HEK293 (cell line): Measurements from ENCODE around the gene GNPTG.

Experiments
- CTCF ChIA-PET: fragments of 350-600 bp; formaldehyde crosslinking; extraction: SDS; loops from one replicate; lab custom pipeline; 2021; ENCODE audit warnings: antibody characterized with exemption; lab: Yijun Ruan, JAX
- POLR2A ChIA-PET: fragments of 300-600 bp; formaldehyde crosslinking; extraction: SDS; loops from one replicate; lab custom pipeline; 2020; ENCODE audit warnings: antibody characterized with exemption, inconsistent platforms; lab: Yijun Ruan, JAX
- H3K27ac ChIP-seq: fragments of 200-500 bp; sonication (Bioruptor generic); 2 replicates; pipeline ENCODE4 v1.5.1; 2014; ENCODE audit warnings: low read depth, low read length, control low read depth, inconsistent platforms; ENCODE audit errors: extremely low read depth
- H3K36me3 ChIP-seq, 2 experiments: fragments of 200-500 bp in 1 of 2; sonication (Bioruptor generic) in 1 of 2; 1 replicate in 1 of 2; 2 replicates in 1 of 2; pipeline ENCODE4 v1.5.1; 2014 to 2017; ENCODE audit warnings: inconsistent platforms in 2 of 2, low read length in 2 of 2; ENCODE audit not compliant: control insufficient read depth in 2 of 2, insufficient read depth in 1 of 2
- H3K4me1 ChIP-seq: fragments of 200-500 bp; sonication (Bioruptor generic); 2 replicates; pipeline ENCODE4 v1.5.1; 2014; ENCODE audit warnings: mild to moderate bottlenecking, low read length, inconsistent platforms; ENCODE audit not compliant: control insufficient read depth, insufficient read depth
- H3K4me3 ChIP-seq: 2 replicates; pipeline ENCODE4 v1.5.1; 2011; ENCODE audit warnings: low read depth, mild to moderate bottlenecking, control low read depth, low read length, moderate library complexity
- H3K9me3 ChIP-seq: fragments of 200-500 bp; sonication (Bioruptor generic); 2 replicates; pipeline ENCODE4 v1.5.1; 2014; ENCODE audit warnings: low read depth, low read length, inconsistent platforms; ENCODE audit not compliant: control insufficient read depth, insufficient read depth
- CTCF ChIP-seq: fragments of 450-650 bp; formaldehyde crosslinking; IDR thresholded peaks from 2 replicates; pipeline ENCODE4 v1.5.1; 2016; ENCODE audit warnings: missing biosample characterization, missing genetic modification characterization
- GLIS2 ChIP-seq: fragments of 450-650 bp; formaldehyde crosslinking; IDR thresholded peaks from 2 replicates; pipeline ENCODE4 v1.5.1; 2016; ENCODE audit warnings: missing biosample characterization, missing genetic modification characterization
- HIC1 ChIP-seq: fragments of 450-650 bp; formaldehyde crosslinking; IDR thresholded peaks from 2 replicates; pipeline ENCODE4 v1.5.1; 2016; ENCODE audit warnings: missing biosample characterization, missing genetic modification characterization
- KLF16 ChIP-seq: fragments of 450-650 bp; formaldehyde crosslinking; IDR thresholded peaks from 2 replicates; pipeline ENCODE4 v1.5.1; 2017; ENCODE audit warnings: missing biosample characterization, missing genetic modification characterization
- KLF17 ChIP-seq: fragments of 450-650 bp; formaldehyde crosslinking; IDR thresholded peaks from 2 replicates; pipeline ENCODE4 v1.5.1; 2016; ENCODE audit warnings: missing biosample characterization, missing genetic modification characterization
- PATZ1 ChIP-seq: fragments of 450-650 bp; formaldehyde crosslinking; IDR thresholded peaks from 2 replicates; pipeline ENCODE4 v1.5.1; 2016; ENCODE audit warnings: missing biosample characterization, missing genetic modification characterization
- SCRT1 ChIP-seq: fragments of 450-650 bp; formaldehyde crosslinking; IDR thresholded peaks from 2 replicates; pipeline ENCODE4 v1.5.1; 2016; ENCODE audit warnings: missing biosample characterization, missing genetic modification characterization, borderline replicate concordance
- YY2 ChIP-seq: fragments of 450-650 bp; formaldehyde crosslinking; IDR thresholded peaks from 2 replicates; pipeline ENCODE4 v1.5.1; 2016; ENCODE audit warnings: missing biosample characterization, missing genetic modification characterization
- ZEB2 ChIP-seq: fragments of 450-650 bp; formaldehyde crosslinking; IDR thresholded peaks from 2 replicates; pipeline ENCODE4 v1.5.1; 2016; ENCODE audit warnings: missing biosample characterization, missing genetic modification characterization
- ZFHX2 ChIP-seq: fragments of 450-650 bp; formaldehyde crosslinking; conservative IDR thresholded peaks from 2 replicates; pipeline ENCODE4 v1.5.1; 2016; ENCODE audit warnings: missing biosample characterization, missing genetic modification characterization
- ZFP41 ChIP-seq: fragments of 450-650 bp; formaldehyde crosslinking; IDR thresholded peaks from 2 replicates; pipeline ENCODE4 v1.5.1; 2016; ENCODE audit warnings: missing biosample characterization, missing genetic modification characterization, borderline replicate concordance
- ZIC2 ChIP-seq: fragments of 450-650 bp; formaldehyde crosslinking; IDR thresholded peaks from 2 replicates; pipeline ENCODE4 v1.5.1; 2016; ENCODE audit warnings: missing biosample characterization, missing genetic modification characterization
- ZNF10 ChIP-seq: fragments of 450-650 bp; formaldehyde crosslinking; IDR thresholded peaks from 2 replicates; pipeline ENCODE4 v1.5.1; 2017; ENCODE audit warnings: missing biosample characterization, missing genetic modification characterization
- ZNF2 ChIP-seq: fragments of 450-650 bp; formaldehyde crosslinking; IDR thresholded peaks from 2 replicates; pipeline ENCODE4 v1.5.1; 2016; ENCODE audit warnings: missing biosample characterization, missing genetic modification characterization
- ZNF292 ChIP-seq: fragments of 450-650 bp; formaldehyde crosslinking; IDR thresholded peaks from 2 replicates; pipeline ENCODE4 v1.5.1; 2016; ENCODE audit warnings: low read depth, missing biosample characterization, missing genetic modification characterization, borderline replicate concordance
- ZNF335 ChIP-seq: fragments of 450-650 bp; formaldehyde crosslinking; conservative IDR thresholded peaks from 2 replicates; pipeline ENCODE4 v1.5.1; 2016; ENCODE audit warnings: missing biosample characterization, missing genetic modification characterization
- ZNF350 ChIP-seq: fragments of 450-650 bp; formaldehyde crosslinking; IDR thresholded peaks from 2 replicates; pipeline ENCODE4 v1.5.0; 2017; ENCODE audit warnings: missing biosample characterization, mild to moderate bottlenecking, missing genetic modification characterization
- ZNF600 ChIP-seq: fragments of 450-650 bp; formaldehyde crosslinking; IDR thresholded peaks from 2 replicates; pipeline ENCODE4 v1.5.1; 2016; ENCODE audit warnings: missing biosample characterization, missing genetic modification characterization
- ZNF621 ChIP-seq: fragments of 450-650 bp; formaldehyde crosslinking; IDR thresholded peaks from 2 replicates; pipeline ENCODE4 v1.5.1; 2017; ENCODE audit warnings: missing biosample characterization, missing genetic modification characterization
- ZNF623 ChIP-seq: fragments of 450-650 bp; formaldehyde crosslinking; IDR thresholded peaks from 2 replicates; pipeline ENCODE4 v1.5.1; 2016; ENCODE audit warnings: missing biosample characterization, missing genetic modification characterization
- ZNF654 ChIP-seq: fragments of 450-650 bp; formaldehyde crosslinking; IDR thresholded peaks from 2 replicates; pipeline ENCODE4 v1.5.1; 2016; ENCODE audit warnings: low read depth, missing biosample characterization, missing genetic modification characterization
- ZNF776 ChIP-seq: fragments of 450-650 bp; formaldehyde crosslinking; IDR thresholded peaks from 2 replicates; pipeline ENCODE4 v1.5.0; 2017; ENCODE audit warnings: missing biosample characterization, missing genetic modification characterization, borderline replicate concordance
- ZSCAN30 ChIP-seq: fragments of 450-650 bp; IDR thresholded peaks from 2 replicates; pipeline ENCODE4 v1.5.1; 2018; ENCODE audit warnings: missing biosample characterization, mild to moderate bottlenecking, missing genetic modification characterization, moderate library complexity

GNPTG gene

GRCh38 chr16:1361685-1362360 lies 10.1 kb downstream of the GNPTG start (continued):
- TF ChIP-seq KLF16 (tag by site-specific recombination) (no peak), ZNF350 (no peak)
- TF ChIP-seq, all 188 proteins: peak for 0

GRCh38 chr16:1362807-1363206 lies 11.1 kb downstream of the GNPTG start:
- TF ChIP-seq ZNF2 (tag by site-specific recombination) (no peak), GLIS2 (tag by site-specific recombination) (no peak), ZNF623 (tag by site-specific recombination) (no peak), ZNF776 (tag by site-specific recombination) (no peak), ZNF335 (tag by site-specific recombination) (no peak), SCRT1 (peak; percentile 95)
- no peaks in the 10 kb centered on the region for H3K4me1 ChIP-seq
- H3K9me3 ChIP-seq = no peaks in the 10 kb centered on the region
- peaks cover 8 to 80% of the 10 kb centered on the region in 2 experiments; a peak in 2 of 3 replicates for H3K36me3 ChIP-seq
- POLR2A ChIA-PET = interaction anchor here (1.0 to 2.5 kb wide), 2 partner anchors 17 to 58 kb away, joined by 3 to 14 read pairs; partner anchors contain the start of gene UQCC4
- no peak overlapping the region for H3K4me3 ChIP-seq
- CTCF ChIA-PET = interaction anchor here (0.6 to 4.0 kb wide), 13 partner anchors 8 to 339 kb away, joined by 3 to 30 read pairs (median 4); partner anchors contain the start of gene UNKL
- no peak overlapping the region for H3K27ac ChIP-seq

- no peaks in the 10 kb centered on the region for H3K9me3 ChIP-seq
- no peak overlapping the region for H3K4me3 ChIP-seq
- H3K27ac ChIP-seq = no peak overlapping the region
- TF ChIP-seq ZNF292 (tag by site-specific recombination) = no peak
- peak; percentile 33; the same call in 1 of the 2 replicates for TF ChIP-seq PATZ1 (tag by site-specific recombination)
- peak; percentile 76 for TF ChIP-seq ZIC2 (tag by site-specific recombination)
- TF ChIP-seq ZFP41 (tag by site-specific recombination) = no peak
- TF ChIP-seq ZNF621 (tag by site-specific recombination) = no peak
- 0 out of 2 replicates have a peak, but pooled peaks have one; percentile 25 for TF ChIP-seq KLF17 (tag by site-specific recombination)
- TF ChIP-seq ZEB2 (tag by site-specific recombination) = peak; percentile 55; the same call in 1 of the 2 replicates
- TF ChIP-seq HIC1 (tag by site-specific recombination) = peak; percentile 46; the same call in 1 of the 2 replicates
- TF ChIP-seq KLF16 (tag by site-specific recombination) = no peak
- 0 out of 2 replicates have a peak, but pooled peaks have one; percentile 33 for TF ChIP-seq ZSCAN30 (tag by site-specific recombination)
- TF ChIP-seq ZNF10 (tag by site-specific recombination) = peak; percentile 84
- TF ChIP-seq ZFHX2 (tag by site-specific recombination) = 0 out of 2 replicates have a peak, but pooled peaks have one; percentile 13
- TF ChIP-seq CTCF = peak; percentile 88
- TF ChIP-seq GLIS2 (tag by site-specific recombination) = peak; percentile 34; the same call in 1 of the 2 replicates
- TF ChIP-seq YY2 (tag by site-specific recombination) = peak; percentile 51; the same call in 1 of the 2 replicates
- peak; percentile 62; the same call in 1 of the 2 replicates for TF ChIP-seq ZNF600
- peak; percentile 36 for TF ChIP-seq ZNF654 (tag by site-specific recombination)
- TF ChIP-seq ZNF2 (tag by site-specific recombination) = peak; percentile 58; the same call in 1 of the 2 replicates
- peaks cover 8 to 83% of the 10 kb centered on the region in 2 experiments; a peak in 2 of 3 replicates for H3K36me3 ChIP-seq
- ChIA-PET CTCF (interaction anchor here (0.5 to 4.0 kb wide), 23 partner anchors 9 to 344 kb away, joined by 3 to 30 read pairs (median 4); partner anchors contain the start of gene UNKL), POLR2A (interaction anchor here (1.0 to 2.5 kb wide), 2 partner anchors 16 to 57 kb away, joined by 3 to 14 read pairs; partner anchors contain the start of gene UQCC4)
- no peaks in the 10 kb centered on the region for H3K4me1 ChIP-seq
These were observed 11.8 kb downstream of the GNPTG start for GRCh38 chr16:1363501-1364041.
